OCI-LY7 (cell line): ENCODE data around the gene ESYT2.

ENCODE experiments used
- CTCF ChIP-seq: fragments of 200-600 bp; sonication (generic); conservative IDR thresholded peaks from 2 replicates; pipeline ENCODE4 v1.5.1; 2014; ENCODE audit warnings: mild to moderate bottlenecking, antibody characterized with exemption, low read length, moderate library complexity, mixed read lengths
- EZH2phosphoT487 ChIP-seq: fragments of 200-600 bp; sonication (generic); IDR thresholded peaks from 2 replicates; pipeline ENCODE4 v1.6.1; 2018; ENCODE audit warnings: low read depth, borderline replicate concordance, mild to moderate bottlenecking, mixed run types, antibody characterized with exemption, low read length, moderate library complexity, mixed read lengths

DNA sequence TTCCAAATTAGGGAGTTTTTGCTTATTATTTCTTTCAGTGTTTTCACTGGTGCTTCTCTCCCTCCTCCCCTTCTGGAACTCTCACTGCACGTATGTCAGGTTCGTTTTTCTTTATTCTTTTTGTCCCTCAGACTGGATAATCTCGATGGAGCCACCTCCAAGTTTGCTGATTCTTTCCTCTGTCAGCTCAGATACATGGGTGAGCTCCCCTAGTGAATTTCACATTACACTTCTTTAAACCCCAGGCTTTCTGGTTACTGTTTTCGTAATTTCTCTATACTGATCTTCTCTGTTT is 103.9 kb downstream of the ESYT2 start:
- TF ChIP-seq CTCF (no peak), EZH2phosphoT487 (no peak)
